Tibial artery (tissue), 4 donors: ENCODE measurements around the gene CHRNE.

Source experiments
- DNase-seq, 2 donors: peaks; one replicate each; pipeline ENCODE4 v3.0.0-alpha.2; 2019
- H3K27ac ChIP-seq, 2 donors: fragments of 200-600 bp; sonication (generic) in 1 of 2; 1 replicate in 1 of 2; 2 replicates in 1 of 2; pipeline ENCODE4 v1.5.1; 2018 to 2019; ENCODE audit warnings: mild to moderate bottlenecking in 1 of 2
- H3K27me3 ChIP-seq, 2 donors: fragments of 200-600 bp; sonication (generic) in 1 of 2; one replicate each; pipeline versions ENCODE4 v1.5.1 to v1.6.0; 2016 to 2019
- H3K36me3 ChIP-seq, 3 donors: fragments of 200-600 bp; sonication (generic) in 2 of 3; one replicate each; pipeline ENCODE4 v1.5.1; 2016 to 2019; ENCODE audit warnings: mild to moderate bottlenecking in 2 of 3
- H3K4me1 ChIP-seq, 4 donors: fragments of 200-600 bp; sonication (generic) in 2 of 4; 1 replicate in 3 of 4; 2 replicates in 1 of 4; pipeline ENCODE4 v1.5.1; 2016 to 2019
- H3K4me3 ChIP-seq, 2 donors: fragments of 200-600 bp; sonication (generic) in 1 of 2; 1 replicate in 1 of 2; 2 replicates in 1 of 2; pipeline ENCODE4 v1.5.1; 2018 to 2019; ENCODE audit warnings: mild to moderate bottlenecking in 2 of 2
- H3K9me3 ChIP-seq, 3 donors: fragments of 200-600 bp; sonication (generic) in 1 of 3; one replicate each; pipeline ENCODE4 v1.5.1; 2016 to 2019
- CTCF ChIP-seq, 2 experiments: fragments of 200-600 bp in 1 of 2; fragments of 450-650 bp in 1 of 2; IDR thresholded peaks; one replicate each; pipeline ENCODE4 v1.5.1; 2017 to 2019; ENCODE audit warnings: antibody characterized with exemption in 2 of 2, mild to moderate bottlenecking in 1 of 2, moderate library complexity in 1 of 2
- intact Hi-C: fragments of 100-400 bp; cut with DNase I; formaldehyde crosslinking; loops from one replicate; pipeline ENCODE4 v1.15.0; 2023; ENCODE audit warnings: low total_unique reads

CHRNE gene

GRCh38 chr17:4863321-4863720 is 39.6 kb downstream of the CHRNE start:
- no peak overlapping the region for H3K27ac ChIP-seq
- no peak for DNase-seq

DNA sequence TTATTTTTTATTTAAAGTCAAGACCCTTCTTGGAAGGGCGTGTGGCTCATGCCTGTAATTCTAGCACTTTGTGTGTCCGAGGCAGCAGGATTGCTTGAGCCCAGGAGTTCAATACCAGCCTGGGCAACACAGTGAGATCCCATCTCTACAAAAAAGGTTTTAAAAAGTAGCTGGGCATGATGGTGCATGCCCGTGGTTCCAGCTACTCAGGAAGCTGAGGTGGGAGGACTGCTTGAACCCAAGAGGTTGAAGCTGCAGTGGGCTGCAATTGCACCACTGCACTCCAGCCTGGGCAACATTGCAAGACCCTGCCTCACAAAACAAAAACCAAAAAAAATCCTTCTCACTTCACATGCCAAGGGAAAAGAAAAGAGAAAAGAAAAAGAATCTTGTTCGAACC is 40.2 kb downstream of the CHRNE start:
- Histone ChIP-seq H3K36me3 (peaks cover 0 to 12% (median 4%) of the 10 kb centered on the region in 3 donors), H3K4me3 (no peak overlapping the region), H3K9me3 (no peaks in the 10 kb centered on the region), H3K4me1 (peaks cover 0 to 20% (median 8%) of the 10 kb centered on the region in 4 donors), H3K27me3 (no peaks in the 10 kb centered on the region), H3K27ac (no peak overlapping the region)
- no peak for TF ChIP-seq CTCF (IDR thresholded peaks at IDR 0.05)
- DNase-seq = no peak
- intact Hi-C loops = no loop called here

More at GRCh38 chr17:4863321-4863720, 39.6 kb downstream of the CHRNE start:
- H3K36me3 ChIP-seq = peaks cover 0 to 12% (median 4%) of the 10 kb centered on the region in 3 donors
- no peaks in the 10 kb centered on the region for H3K27me3 ChIP-seq
- TF ChIP-seq CTCF (IDR thresholded peaks at IDR 0.05) = no peak
- peaks cover 0 to 14% (median 6%) of the 10 kb centered on the region in 4 donors for H3K4me1 ChIP-seq
- H3K4me3 ChIP-seq = no peak overlapping the region
- intact Hi-C loops = no loop called here
- no peaks in the 10 kb centered on the region for H3K9me3 ChIP-seq

DNA sequence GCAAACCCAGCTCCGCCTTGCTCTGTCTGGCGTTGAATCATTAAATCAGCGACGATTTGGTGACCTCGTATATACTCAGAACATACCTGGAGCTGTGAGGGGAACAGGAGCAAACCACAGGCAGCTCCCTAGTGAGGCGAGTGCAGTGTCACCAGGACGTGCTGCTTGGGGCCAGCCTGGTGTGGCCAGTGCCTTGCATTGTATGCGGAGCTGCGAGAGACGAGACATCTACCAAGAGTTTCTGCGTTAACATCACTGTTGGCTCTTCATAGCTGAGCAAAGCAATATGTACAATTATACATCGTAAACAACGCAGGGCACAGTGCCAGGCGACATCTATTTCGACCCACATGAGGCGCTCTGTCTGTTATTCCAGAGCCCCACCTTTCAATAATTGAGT is 41.8 kb downstream of the CHRNE start:
- Histone ChIP-seq H3K36me3 (peaks cover 0 to 12% (median 4%) of the 10 kb centered on the region in 3 donors), H3K4me3 (no peak overlapping the region), H3K27me3 (no peaks in the 10 kb centered on the region), H3K27ac (no peak overlapping the region), H3K4me1 (peaks cover 0 to 28% (median 10%) of the 10 kb centered on the region in 4 donors), H3K9me3 (no peaks in the 10 kb centered on the region)
- TF ChIP-seq CTCF (IDR thresholded peaks at IDR 0.05) = no peak
- intact Hi-C loops = no loop called here
- no peak for DNase-seq

DNA sequence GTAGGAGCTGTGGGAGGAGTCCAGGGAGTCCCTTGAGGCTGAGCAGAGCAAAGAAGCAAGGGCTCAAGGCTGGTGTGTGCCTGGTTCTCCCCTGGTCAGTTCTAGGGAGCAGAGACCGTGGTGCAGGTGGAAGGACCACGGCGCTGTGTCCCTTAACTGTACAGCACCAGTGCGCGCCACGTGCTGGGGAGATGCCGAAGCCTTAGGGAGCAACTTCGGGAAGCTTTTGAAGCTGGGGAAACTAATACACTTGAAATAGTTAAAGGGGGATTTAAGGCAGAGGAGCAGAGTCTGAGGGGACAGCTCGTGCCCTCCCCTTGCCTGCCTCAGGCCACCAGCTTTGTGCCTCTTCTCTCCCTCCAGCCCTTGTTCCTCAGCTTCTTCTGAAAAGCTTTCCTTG is 42.2 kb downstream of the CHRNE start:
- H3K4me1 ChIP-seq = peaks cover 0 to 28% (median 10%) of the 10 kb centered on the region in 4 donors

DNA sequence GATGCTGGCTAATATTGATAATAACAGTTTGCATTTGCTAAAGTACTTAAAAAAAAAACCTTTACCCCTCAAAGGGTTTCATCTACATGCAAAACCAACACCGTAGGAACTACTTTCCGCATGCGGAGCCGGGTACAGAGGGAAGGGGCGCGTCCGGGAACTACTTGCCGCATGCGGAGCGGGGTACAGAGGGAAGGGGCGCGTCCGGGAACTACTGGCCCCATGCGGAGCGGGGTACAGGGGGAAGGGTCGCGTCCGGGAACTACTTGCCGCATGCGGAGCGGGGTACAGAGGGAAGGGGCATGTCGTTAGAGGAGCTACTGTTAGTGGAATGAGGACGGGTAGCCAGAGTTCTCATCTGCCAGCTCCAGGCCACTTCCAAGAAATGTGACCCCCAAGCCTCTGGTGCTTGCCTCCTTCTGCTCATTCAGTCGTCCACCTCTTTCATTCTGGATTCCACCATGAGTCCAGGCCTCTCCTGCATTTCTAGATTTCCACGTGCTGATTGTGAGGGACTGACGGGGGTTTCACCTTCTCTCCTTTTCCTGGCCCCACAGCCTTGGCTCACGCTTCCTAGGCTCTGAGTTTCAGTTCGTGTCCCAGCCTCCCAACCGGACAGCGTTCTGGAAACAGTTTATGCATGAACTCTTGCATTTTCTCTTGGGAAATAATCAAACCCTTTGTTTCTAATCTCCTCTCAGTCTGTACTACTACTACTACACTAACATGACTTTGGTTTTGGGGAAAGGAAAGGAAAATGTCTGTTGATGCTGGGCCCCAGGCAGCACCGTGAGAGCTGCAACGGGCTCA is 42.9 kb downstream of the CHRNE start:
- Histone ChIP-seq H3K4me1 (peaks cover 0 to 28% (median 10%) of the 10 kb centered on the region in 4 donors), H3K4me3 (no peak overlapping the region)
- intact Hi-C loops = no loop called here

More for the DNA sequence above, 42.2 kb downstream of the CHRNE start:
- no peak overlapping the region for H3K27ac ChIP-seq
- TF ChIP-seq CTCF (IDR thresholded peaks at IDR 0.05) = no peak
- H3K9me3 ChIP-seq = no peaks in the 10 kb centered on the region
- no peak overlapping the region for H3K4me3 ChIP-seq
- H3K27me3 ChIP-seq = no peaks in the 10 kb centered on the region
- peaks cover 0 to 12% (median 4%) of the 10 kb centered on the region in 3 donors for H3K36me3 ChIP-seq
- intact Hi-C loops = no loop called here
- no peak for DNase-seq

More for the DNA sequence above, 42.9 kb downstream of the CHRNE start:
- Histone ChIP-seq H3K36me3 (peaks cover 0 to 12% (median 4%) of the 10 kb centered on the region in 3 donors), H3K9me3 (no peaks in the 10 kb centered on the region), H3K27ac (no peak overlapping the region), H3K27me3 (no peaks in the 10 kb centered on the region)
- DNase-seq = no peak
- no peak for TF ChIP-seq CTCF (IDR thresholded peaks at IDR 0.05)
